Stimulated activated CD4-positive, alpha-beta T cell treated with anti-CD3 and anti-CD28 coated beads, Interleukin-4, amount 100 ng/mL, for 1 hour (primary cell): ENCODE measurements around the gene IDS.
"Not testable (repeated sequence)": the region's sequence is repeated elsewhere in the genome, so short reads cannot be mapped to it uniquely, and the experiment has no call there.

Experiments
- DNase-seq: peaks from one replicate; pipeline ENCODE4 v3.0.0-alpha.2; 2020

Gene IDS

GRCh38 chrX:149504915-149505651, at the start of gene IDS:
Gene IDS, minus strand, starts transcription at chrX:149505306. Its CDS starts 169 bp downstream, at chrX:149505137.
- peak; percentile 82 for DNase-seq

- not testable (repeated sequence) for DNase-seq
These were observed 46.8 kb upstream of the IDS start for GRCh38 chrX:149551939-149552248.

- DNase-seq, result not testable (repeated sequence)
These were observed 46.3 kb upstream of the IDS start for GRCh38 chrX:149551245-149551938.

- not testable (repeated sequence) for DNase-seq
These were observed 45.3 kb upstream of the IDS start for GRCh38 chrX:149550454-149550853.

- DNase-seq, result not testable (repeated sequence)
These were observed 44.6 kb upstream of the IDS start, which contains the start of gene HSFX3 for GRCh38 chrX:149549701-149550100. Gene HSFX3, minus strand, starts transcription at chrX:149549924. Its CDS starts 72 bp downstream, at chrX:149549852.

GRCh38 chrX:149547782-149548181, 42.7 kb upstream of the IDS start:
- DNase-seq, result not testable (repeated sequence)

GRCh38 chrX:149546962-149547361, 41.9 kb upstream of the IDS start:
- DNase-seq, result not testable (repeated sequence)

GRCh38 chrX:149545545-149546543, 40.7 kb upstream of the IDS start:
- DNase-seq, result not testable (repeated sequence)

- no peak for DNase-seq
These were observed 36.5 kb upstream of the IDS start for GRCh38 chrX:149541521-149542047.

- peak; percentile 86 for DNase-seq
These were observed 35.8 kb upstream of the IDS start, which contains the start of gene EOLA1 for GRCh38 chrX:149540621-149541520. Gene EOLA1, plus strand, starts transcription at chrX:149541012. Its CDS starts 4,619 bp downstream, at chrX:149545631.

- DNase-seq, result peak; percentile 89
These were observed 35.1 kb upstream of the IDS start for GRCh38 chrX:149540131-149540620.

GRCh38 chrX:149539283-149540130, 34.4 kb upstream of the IDS start:
- peak; percentile 77 for DNase-seq

- DNase-seq, result not testable (repeated sequence)
These were observed 32.4 kb upstream of the IDS start for GRCh38 chrX:149537474-149537873.

- DNase-seq, result not testable (repeated sequence)
These were observed 30.0 kb upstream of the IDS start for GRCh38 chrX:149534926-149535602.

- DNase-seq, result not testable (repeated sequence)
These were observed 28.9 kb upstream of the IDS start for GRCh38 chrX:149533999-149534398.

- DNase-seq, result not testable (repeated sequence)
These were observed 27.8 kb upstream of the IDS start for GRCh38 chrX:149532868-149533267.

GRCh38 chrX:149531599-149531998, 26.5 kb upstream of the IDS start:
- no peak for DNase-seq

GRCh38 chrX:149528381-149528780, 23.3 kb upstream of the IDS start:
- DNase-seq, result no peak

GRCh38 chrX:149527705-149528104, 22.6 kb upstream of the IDS start:
- DNase-seq, result no peak
